Measurements from ENCODE around the gene NUPR2. TPM values are rescaled to one million over a fixed set of nuclear protein-coding genes. Genes with fewer than 3 reads are reported as not detected.
"Not testable (repeated sequence)": the region's sequence is repeated elsewhere in the genome, so short reads cannot be mapped to it uniquely, and the experiment has no call there.

The NUPR2 gene, protein sequence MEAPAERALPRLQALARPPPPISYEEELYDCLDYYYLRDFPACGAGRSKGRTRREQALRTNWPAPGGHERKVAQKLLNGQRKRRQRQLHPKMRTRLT
- total RNA-seq = not detected

DNA sequence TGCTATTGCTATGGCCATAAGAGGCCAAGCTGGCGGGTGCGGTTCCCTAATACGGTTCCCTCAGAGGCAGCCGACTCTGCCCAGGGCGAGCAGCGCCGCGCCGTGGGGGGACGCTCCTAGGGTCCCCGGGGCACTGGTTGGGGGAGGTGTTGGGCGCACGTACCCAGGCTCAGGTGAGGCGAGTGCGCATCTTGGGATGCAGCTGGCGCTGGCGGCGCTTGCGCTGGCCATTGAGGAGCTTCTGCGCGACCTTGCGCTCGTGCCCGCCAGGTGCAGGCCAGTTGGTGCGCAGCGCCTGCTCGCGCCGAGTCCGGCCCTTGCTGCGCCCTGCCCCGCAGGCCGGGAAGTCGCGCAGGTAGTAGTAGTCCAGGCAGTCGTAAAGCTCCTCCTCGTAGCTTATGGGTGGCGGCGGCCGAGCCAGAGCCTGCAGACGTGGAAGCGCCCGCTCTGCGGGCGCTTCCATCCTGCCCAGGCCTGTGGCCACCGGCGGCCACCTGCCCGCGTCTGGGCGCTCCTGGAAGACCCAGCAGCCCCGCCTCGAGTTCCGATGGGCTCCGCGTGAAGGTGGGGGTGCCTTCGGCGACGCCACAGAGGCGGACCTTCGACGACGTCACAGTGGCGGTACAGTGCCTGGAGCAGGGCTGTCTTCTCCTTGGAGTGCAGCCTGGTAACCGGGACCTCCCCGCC lies at the start of gene NUPR2:
NUPR2 (minus strand) TSS at position 566 of the 687 bp plus-strand sequence; CDS start at position 463, 103 bp downstream.
- peaks cover 20% of the 10 kb centered on the region for H3K27me3 Mint-ChIP-seq

DNA sequence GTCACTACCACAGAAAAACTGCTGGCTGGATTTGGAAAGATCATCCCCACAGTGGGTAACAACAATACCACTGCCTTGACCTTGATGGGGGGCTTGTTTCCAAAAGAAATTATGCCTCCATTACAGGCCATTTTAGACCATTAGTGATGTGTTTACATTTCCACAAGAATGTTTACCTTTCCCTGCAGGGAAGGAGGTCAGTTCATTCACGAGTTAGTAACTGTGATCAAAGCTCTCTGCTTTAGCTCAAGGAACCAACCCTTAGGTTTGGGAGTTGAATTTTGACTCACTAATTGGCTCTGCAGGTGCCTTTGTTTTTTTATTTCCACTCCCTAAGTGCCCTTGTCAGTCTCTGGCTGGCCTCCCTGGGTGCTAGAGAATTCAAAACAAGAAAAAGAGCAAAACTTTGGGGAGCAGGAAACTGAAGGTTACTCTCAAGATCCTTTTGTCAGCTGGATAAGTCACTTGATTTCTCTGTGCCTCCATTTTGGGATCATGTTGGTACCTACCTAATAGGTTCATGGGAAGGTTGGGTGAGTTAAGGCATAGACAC lies 41.1 kb upstream of the NUPR2 start:
- Mint-ChIP-seq H3K27ac (no peak overlapping the region), H3K4me1 (no peaks in the 10 kb centered on the region), H3K4me3 (no peak overlapping the region), H3K27me3 (no peaks in the 10 kb centered on the region), H3K9me3 (peaks cover 15% of the 10 kb centered on the region), H3K36me3 (no peaks in the 10 kb centered on the region)
- no peak for DNase-seq

More for the DNA sequence above, at the start of gene NUPR2:
- no peak within 1 kb of the TSS for H3K27ac Mint-ChIP-seq
- no peaks in the 10 kb centered on the region for H3K9me3 Mint-ChIP-seq
- DNase-seq = no peak
- no peaks in the 10 kb centered on the region for H3K36me3 Mint-ChIP-seq
- no peaks in the 10 kb centered on the region for H3K4me1 Mint-ChIP-seq
- H3K4me3 Mint-ChIP-seq = peak within 1 kb of the TSS; percentile 22

DNA sequence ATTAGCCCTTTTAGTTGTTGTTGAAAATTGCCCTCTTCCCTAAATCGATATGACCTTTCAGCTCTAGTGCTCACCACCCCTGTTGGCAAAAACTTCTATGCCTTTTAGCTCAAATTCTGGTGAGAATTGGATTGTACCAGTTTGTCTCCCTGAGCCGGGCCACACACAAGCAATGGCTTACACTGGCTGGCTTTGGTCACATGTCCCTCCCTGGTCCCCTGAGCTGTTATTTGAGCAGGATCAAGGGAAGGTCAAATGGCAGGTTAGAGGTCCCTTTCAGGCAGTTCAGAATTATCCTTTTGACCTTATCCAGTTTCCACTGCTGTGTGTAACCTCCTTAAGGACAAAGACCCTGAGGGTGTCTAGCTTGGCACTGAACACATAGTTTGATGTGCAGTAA lies 14.8 kb upstream of the NUPR2 start:
- H3K9me3 Mint-ChIP-seq, DNase-seq, H3K36me3 Mint-ChIP-seq, H3K27ac Mint-ChIP-seq, H3K4me1 Mint-ChIP-seq, H3K27me3 Mint-ChIP-seq, H3K4me3 Mint-ChIP-seq: not testable (repeated sequence)

DNA sequence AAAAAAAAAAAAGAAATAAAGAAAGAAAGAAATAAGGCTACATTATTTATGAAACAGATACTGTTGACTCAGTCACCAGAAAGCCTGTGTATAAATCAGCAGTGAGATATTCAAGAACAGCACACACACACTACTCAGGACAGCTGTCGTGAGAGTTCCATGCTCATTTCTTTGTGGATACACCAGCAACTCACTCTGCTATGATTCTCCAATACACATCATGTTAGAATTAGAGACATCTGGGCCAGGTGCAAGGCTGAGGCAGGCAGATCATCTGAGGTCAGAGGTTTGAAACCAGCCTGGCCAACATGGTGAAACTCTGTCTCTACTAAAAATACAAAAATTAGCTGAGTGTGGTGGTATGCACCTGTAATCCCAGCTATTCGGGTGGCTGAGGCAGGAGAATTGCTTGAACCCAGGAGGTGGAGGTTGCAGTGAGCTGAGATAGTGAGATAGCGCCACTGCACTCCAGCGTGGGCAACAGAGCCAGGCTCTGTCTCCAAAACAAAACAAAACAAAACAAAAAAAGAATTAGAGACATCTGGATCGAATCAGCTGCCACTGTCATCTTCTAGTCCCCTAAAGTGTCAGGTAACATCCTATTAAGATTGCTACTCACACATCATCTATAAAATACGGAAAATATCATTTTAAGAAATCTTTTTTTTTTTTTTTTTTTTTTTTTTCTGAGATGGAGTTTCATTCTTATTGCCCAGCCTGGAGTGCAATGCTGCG lies 11.2 kb upstream of the NUPR2 start:
- no peaks in the 10 kb centered on the region for H3K9me3 Mint-ChIP-seq
- H3K27me3 Mint-ChIP-seq = no peaks in the 10 kb centered on the region
- no peaks in the 10 kb centered on the region for H3K4me1 Mint-ChIP-seq
- no peak overlapping the region for H3K4me3 Mint-ChIP-seq
- no peak for DNase-seq
- no peak overlapping the region for H3K27ac Mint-ChIP-seq
- H3K36me3 Mint-ChIP-seq = no peaks in the 10 kb centered on the region

DNA sequence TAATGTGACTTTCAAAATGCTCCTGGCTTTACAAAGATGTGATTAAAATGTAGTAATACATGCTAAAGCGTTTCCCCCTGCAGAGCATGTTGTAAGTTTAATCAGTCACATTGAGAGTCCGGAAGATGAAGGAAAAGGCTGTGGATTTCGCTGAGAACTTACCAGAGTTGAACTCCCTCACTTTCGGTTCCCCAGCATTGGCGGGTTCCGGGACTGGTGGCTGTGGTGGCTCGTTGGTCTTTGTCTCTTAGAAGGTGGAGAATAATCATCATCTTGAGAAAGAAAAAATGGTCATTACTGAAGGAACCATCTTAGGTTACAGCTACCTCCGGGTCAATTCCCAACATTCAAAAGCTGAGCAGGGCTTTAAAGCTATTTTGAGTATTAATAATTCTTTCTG lies 9.6 kb upstream of the NUPR2 start:
- Mint-ChIP-seq H3K9me3 (no peaks in the 10 kb centered on the region), H3K4me3 (no peak overlapping the region), H3K27me3 (no peaks in the 10 kb centered on the region), H3K36me3 (no peaks in the 10 kb centered on the region), H3K4me1 (no peaks in the 10 kb centered on the region), H3K27ac (no peak overlapping the region)
- DNase-seq = no peak

DNA sequence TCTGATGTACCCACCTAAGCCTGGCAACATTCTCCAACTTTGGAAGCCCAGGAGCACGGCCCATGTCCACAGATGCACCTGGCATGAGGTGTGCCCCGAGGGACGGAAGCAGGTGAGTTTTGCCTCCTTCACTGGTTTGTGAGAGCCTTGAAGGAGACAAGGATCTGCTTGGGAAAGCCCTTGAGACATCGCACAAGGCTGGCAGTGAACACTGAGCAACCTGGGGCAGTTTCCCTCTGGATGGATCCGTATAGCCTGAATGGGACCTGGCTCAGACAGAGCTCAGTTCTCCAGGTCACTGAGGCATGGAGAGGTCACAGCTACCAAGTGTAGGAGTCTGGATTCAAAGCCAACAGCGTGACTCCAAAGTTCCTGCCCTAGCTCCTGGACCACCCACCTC lies 8.8 kb upstream of the NUPR2 start:
- DNase-seq = no peak
- H3K36me3 Mint-ChIP-seq = no peaks in the 10 kb centered on the region
- H3K4me3 Mint-ChIP-seq = no peak overlapping the region
- H3K4me1 Mint-ChIP-seq = no peaks in the 10 kb centered on the region
- H3K9me3 Mint-ChIP-seq = no peaks in the 10 kb centered on the region
- no peak overlapping the region for H3K27ac Mint-ChIP-seq
- no peaks in the 10 kb centered on the region for H3K27me3 Mint-ChIP-seq

DNA sequence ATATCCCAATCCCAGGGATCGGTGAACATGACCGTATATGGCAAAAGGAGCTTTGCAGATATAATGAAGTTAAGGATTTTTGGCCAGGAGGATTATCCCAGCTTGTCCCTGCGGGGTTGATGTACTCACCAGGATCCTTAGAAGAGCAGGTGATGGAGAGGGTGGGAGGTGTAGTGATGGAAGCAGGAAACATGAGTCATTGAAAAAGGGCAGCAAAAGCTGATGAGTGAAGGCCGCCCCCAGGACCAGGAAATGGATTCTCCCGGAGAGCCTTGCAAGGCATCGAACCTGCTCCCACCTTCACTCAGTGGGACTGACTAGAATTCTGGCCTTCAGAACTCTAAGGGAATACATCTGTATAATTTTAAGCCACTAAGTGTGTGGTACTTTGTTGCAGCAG lies 5.2 kb upstream of the NUPR2 start:
- H3K36me3 Mint-ChIP-seq = no peaks in the 10 kb centered on the region
- no peaks in the 10 kb centered on the region for H3K4me1 Mint-ChIP-seq
- H3K4me3 Mint-ChIP-seq = no peak overlapping the region
- peaks cover 9% of the 10 kb centered on the region for H3K27me3 Mint-ChIP-seq
- no peak overlapping the region for H3K27ac Mint-ChIP-seq
- H3K9me3 Mint-ChIP-seq = no peaks in the 10 kb centered on the region
- no peak for DNase-seq

DNA sequence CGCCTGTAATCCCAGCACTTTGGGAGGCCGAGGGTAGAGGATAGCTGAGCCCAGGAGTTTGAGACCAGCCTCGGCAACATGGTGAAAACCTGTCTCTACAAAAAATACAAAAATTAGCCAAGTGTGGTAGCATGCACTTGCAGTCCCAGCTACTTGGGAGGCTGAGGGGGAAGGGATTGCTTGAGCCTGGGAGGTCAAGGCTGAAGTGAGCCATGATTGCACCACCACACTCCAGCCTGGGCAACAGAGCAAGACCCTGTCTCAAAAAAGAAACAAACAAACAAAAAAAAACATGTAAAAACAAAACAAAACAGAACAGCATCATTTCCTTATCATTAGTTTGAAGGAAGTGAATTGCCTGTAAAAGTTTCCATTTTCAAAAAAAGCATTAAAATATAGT lies 4.0 kb downstream of the NUPR2 start:
- H3K27me3 Mint-ChIP-seq = peaks cover 20% of the 10 kb centered on the region
- DNase-seq, H3K36me3 Mint-ChIP-seq, H3K9me3 Mint-ChIP-seq, H3K4me1 Mint-ChIP-seq, H3K27ac Mint-ChIP-seq, H3K4me3 Mint-ChIP-seq: not testable (repeated sequence)

DNA sequence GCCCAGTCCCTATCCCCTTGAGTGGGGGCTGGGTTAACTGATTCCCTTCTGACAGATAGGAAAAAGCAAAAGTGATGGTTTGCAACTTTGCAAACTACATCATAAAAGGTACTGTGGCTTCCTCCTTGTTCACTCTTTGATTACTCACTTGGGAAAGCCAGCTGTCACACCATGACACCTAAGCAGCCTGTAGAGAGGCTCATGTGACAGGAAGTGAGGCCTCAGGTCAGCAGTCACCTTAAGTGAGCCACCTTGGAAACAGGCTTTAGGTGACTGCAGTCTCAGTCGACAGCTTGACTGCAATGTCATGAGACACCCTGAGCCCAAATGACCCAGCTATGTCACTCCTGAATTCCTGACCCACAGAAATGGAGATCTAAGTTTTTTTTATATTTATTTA lies 5.6 kb downstream of the NUPR2 start:
- Mint-ChIP-seq H3K4me1 (peaks cover 16% of the 10 kb centered on the region), H3K9me3 (peaks cover 9% of the 10 kb centered on the region), H3K27ac (no peak overlapping the region), H3K4me3 (no peak overlapping the region), H3K36me3 (peaks cover 18% of the 10 kb centered on the region), H3K27me3 (peaks cover 5% of the 10 kb centered on the region)
- peak; percentile 7 for DNase-seq

DNA sequence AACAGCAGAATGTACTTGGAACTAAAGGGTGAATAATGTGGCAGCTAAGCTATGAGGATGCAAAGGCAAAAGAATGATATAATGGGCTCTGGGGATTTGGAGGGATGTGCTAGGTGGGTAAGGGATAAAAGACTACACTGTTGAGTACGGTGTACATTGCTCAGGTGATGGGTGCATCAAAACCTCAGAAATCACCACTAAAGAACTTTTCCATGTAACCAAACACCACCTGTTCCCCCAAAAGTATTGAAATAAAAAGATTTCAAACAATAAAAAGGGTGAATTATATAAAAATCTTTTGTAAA lies 8.3 kb downstream of the NUPR2 start:
- H3K36me3 Mint-ChIP-seq = peaks cover 36% of the 10 kb centered on the region
- no peak for DNase-seq
- H3K27me3 Mint-ChIP-seq = no peaks in the 10 kb centered on the region
- H3K27ac Mint-ChIP-seq = peak overlapping the region; percentile 99
- peak overlapping the region; percentile 9 for H3K4me3 Mint-ChIP-seq
- H3K4me1 Mint-ChIP-seq = peaks cover 28% of the 10 kb centered on the region
- peaks cover 9% of the 10 kb centered on the region for H3K9me3 Mint-ChIP-seq

DNA sequence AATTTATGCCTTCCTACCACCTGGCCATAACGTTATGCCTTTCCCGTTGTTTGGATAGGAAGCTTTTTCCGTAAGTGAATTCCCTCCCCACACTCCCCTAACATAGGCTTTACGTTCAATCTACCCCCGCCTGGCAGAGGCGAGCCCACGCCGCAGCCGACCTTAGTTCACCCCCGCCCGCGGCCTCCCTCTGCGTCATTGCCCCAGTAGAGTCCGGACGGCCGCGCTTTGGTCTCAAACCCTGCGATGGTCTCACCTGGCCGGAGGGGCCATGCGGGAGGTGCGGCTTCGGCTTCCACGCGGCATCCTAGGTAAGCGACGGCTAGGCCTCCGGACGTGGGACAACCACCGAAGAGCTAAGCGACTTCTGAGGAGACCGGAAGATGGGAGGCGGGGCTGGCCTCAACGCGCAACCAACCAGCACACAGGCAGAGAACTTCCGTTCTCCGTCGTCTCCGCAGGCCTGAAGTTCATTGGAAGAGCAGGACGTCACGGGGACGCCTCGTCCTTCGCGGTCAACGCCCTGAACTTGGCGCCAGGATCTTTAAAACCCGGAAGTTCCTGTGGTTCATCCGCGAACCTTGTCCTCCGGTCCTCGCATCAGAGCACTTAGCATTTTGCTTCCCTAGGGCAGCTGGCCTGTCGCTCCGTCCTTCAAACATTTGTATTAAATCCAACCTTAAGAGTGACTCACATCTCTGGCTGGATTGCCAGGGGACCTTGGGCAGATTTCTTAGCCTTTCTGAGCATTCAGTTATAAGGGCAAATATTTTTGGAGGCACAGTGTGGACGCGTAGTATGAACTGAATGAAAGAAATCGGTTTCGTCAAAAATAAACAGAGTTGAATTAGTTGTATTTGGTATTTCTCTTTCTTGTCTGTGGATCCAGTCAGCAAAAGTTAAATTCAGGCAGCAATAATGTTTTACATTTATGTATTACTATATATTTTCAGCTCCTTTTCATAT lies 9.8 kb downstream of the NUPR2 start, which contains the start of gene CHCHD2:
CHCHD2 (minus strand) TSS at position 369 of the 966 bp plus-strand sequence; CDS start at position 306, 63 bp downstream.
- Mint-ChIP-seq H3K27me3 (no peaks in the 10 kb centered on the region), H3K4me3 (peak within 1 kb of the TSS; percentile 99), H3K9me3 (peaks cover 9% of the 10 kb centered on the region), H3K36me3 (peaks cover 42% of the 10 kb centered on the region), H3K4me1 (peaks cover 28% of the 10 kb centered on the region), H3K27ac (peak within 1 kb of the TSS; percentile 99)
- DNase-seq = peak; percentile 91

DNA sequence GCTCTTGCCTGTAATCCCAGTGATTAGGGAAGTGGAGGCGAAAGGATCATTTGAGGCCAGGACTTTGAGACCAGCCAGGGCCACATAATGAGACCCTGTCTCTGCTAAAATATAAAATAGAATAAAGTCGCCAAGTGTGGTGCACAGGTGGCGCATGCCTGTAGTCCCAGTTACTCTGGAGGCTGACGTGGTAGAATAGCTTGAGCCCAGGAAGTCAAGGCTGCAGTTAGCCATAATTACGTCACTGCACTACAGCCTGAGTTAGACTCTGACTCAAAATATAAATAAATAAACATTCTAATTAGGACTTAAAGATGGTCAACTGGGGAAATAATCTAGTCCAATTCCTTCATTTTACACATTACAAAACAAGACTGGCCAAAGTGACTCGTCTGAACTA lies 10.7 kb downstream of the NUPR2 start:
- Mint-ChIP-seq H3K27me3 (no peaks in the 10 kb centered on the region), H3K27ac (peak overlapping the region; percentile 99), H3K4me1 (peaks cover 25% of the 10 kb centered on the region), H3K4me3 (peak overlapping the region; percentile 99), H3K9me3 (peaks cover 9% of the 10 kb centered on the region), H3K36me3 (peaks cover 50% of the 10 kb centered on the region)
- no peak for DNase-seq

DNA sequence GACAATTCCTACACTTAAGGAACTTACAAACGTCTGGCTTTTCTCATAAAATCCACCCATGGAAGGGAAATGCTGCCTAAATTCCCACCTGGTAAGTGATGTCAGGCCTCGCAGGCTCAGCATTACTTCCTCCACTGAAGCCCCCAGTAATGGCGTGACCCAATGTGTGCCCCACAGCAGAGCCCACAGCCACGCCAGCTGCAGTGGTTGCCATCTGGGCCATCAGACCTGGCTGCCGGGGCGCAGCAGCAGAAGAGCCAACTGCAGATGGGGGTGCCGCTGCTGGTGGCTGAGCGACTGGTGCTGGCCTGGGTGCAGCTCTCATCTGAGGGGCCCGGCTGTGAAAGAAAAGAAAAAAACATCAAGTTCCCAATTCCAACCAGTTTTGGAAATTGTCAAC lies 12.1 kb downstream of the NUPR2 start:
- not testable (repeated sequence) for H3K9me3 Mint-ChIP-seq, DNase-seq, H3K27ac Mint-ChIP-seq, H3K4me3 Mint-ChIP-seq, H3K27me3 Mint-ChIP-seq
- peaks cover 23% of the 10 kb centered on the region for H3K4me1 Mint-ChIP-seq
- peaks cover 55% of the 10 kb centered on the region for H3K36me3 Mint-ChIP-seq

DNA sequence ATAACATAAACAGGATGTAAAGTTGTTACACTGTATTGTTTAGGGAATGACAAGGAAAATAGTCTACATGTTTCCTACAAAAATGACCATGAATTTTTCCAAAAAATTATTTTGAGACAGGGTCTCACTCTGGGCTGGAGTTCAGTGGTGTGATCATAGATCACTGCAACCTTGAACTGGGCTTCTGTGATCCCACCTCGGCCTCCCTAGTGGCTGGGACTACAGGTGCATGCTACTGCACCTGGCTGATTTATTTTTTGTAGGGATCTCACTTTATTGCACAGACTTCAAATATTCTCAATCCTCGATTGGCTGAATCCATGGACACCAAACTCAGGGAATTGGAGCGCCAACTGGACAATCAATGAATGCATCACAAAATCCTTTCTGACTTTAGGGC lies 16.6 kb downstream of the NUPR2 start:
- no peak overlapping the region for H3K4me3 Mint-ChIP-seq
- H3K4me1 Mint-ChIP-seq = peaks cover 6% of the 10 kb centered on the region
- peaks cover 35% of the 10 kb centered on the region for H3K36me3 Mint-ChIP-seq
- no peaks in the 10 kb centered on the region for H3K27me3 Mint-ChIP-seq
- no peak for DNase-seq
- H3K9me3 Mint-ChIP-seq = no peaks in the 10 kb centered on the region
- H3K27ac Mint-ChIP-seq = no peak overlapping the region

Measured in activated naive CD8-positive, alpha-beta T cell treated with anti-CD3 and anti-CD28 coated beads for 36 hours (primary cell).